Aorta (tissue), 5 donors: ENCODE results near the gene PRODH. TPM values are rescaled to one million over a fixed set of nuclear protein-coding genes. Genes with fewer than 3 reads are reported as not detected.
"Not testable (repeated sequence)": the region's sequence is repeated elsewhere in the genome, so short reads cannot be mapped to it uniquely, and the experiment has no call there.

Experiments
- ATAC-seq: fragments of 200-7000 bp; cut with Tn5 transposase; one replicate; pipeline ENCODE4 v1.9.1; 2022; ENCODE audit warnings: moderate library complexity; ENCODE audit not compliant: low FRiP score
- DNase-seq, 2 donors: peaks; one replicate each; pipeline ENCODE4 v3.0.0-alpha.2; 2020
- H3K27ac ChIP-seq, 2 donors: one replicate each; pipeline ENCODE4 v1.5.1; 2013; ENCODE audit warnings: low read length in 2 of 2, mild to moderate bottlenecking in 2 of 2, moderate library complexity in 2 of 2, control low read depth in 1 of 2, inconsistent platforms in 1 of 2, low read depth in 1 of 2
- H3K27me3 ChIP-seq, 2 donors: one replicate each; pipeline ENCODE4 v1.6.1; 2013; ENCODE audit warnings: control low read depth in 1 of 2, low read length in 1 of 2, mild to moderate bottlenecking in 1 of 2, moderate library complexity in 1 of 2; ENCODE audit not compliant: insufficient read depth in 2 of 2, control insufficient read depth in 1 of 2
- H3K36me3 ChIP-seq, 2 donors: one replicate each; pipeline ENCODE4 v1.6.1; 2013; ENCODE audit warnings: control low read depth in 1 of 2, low read length in 1 of 2, mild to moderate bottlenecking in 1 of 2; ENCODE audit not compliant: insufficient read depth in 2 of 2, control insufficient read depth in 1 of 2
- H3K4me1 ChIP-seq, 2 donors: one replicate each; pipeline ENCODE4 v1.6.1; 2013; ENCODE audit warnings: low read length in 2 of 2, control low read depth in 1 of 2, mild to moderate bottlenecking in 1 of 2, moderate library complexity in 1 of 2; ENCODE audit not compliant: insufficient read depth in 2 of 2, control insufficient read depth in 1 of 2
- H3K4me3 ChIP-seq, 2 donors: one replicate each; pipeline ENCODE4 v1.5.1; 2013; ENCODE audit warnings: low read length in 2 of 2, control low read depth in 1 of 2, mild to moderate bottlenecking in 1 of 2
- H3K9me3 ChIP-seq: one replicate; pipeline ENCODE4 v1.6.1; 2013; ENCODE audit warnings: mild to moderate bottlenecking, low read length; ENCODE audit not compliant: control insufficient read depth
- WGBS, 2 donors: extraction: QIAGEN DNeasy Blood & Tissue Kit; methylation state at CpG; one replicate each; pipeline ENCODE4 v1.1.7; 2013; 5-methylcytosine and 5-hydroxymethylcytosine counted together
- intact Hi-C, 2 donors: fragments of 100-400 bp; cut with DNase I; formaldehyde crosslinking; loops; one replicate each; pipeline versions ENCODE4 v1.14.2 to v1.15.0; 2022
- polyA plus RNA-seq, 2 donors: library from polyadenylated mRNA; stranded (reverse); fragments of 200-250 nt; gene quantifications; one replicate each; pipeline ENCODE4 v1.2.3, GENCODE V29; 2013
- total RNA-seq, 2 donors: library from RNA; stranded (reverse); fragmentation: NEBNext Ultra II Directional; extraction: Animal tissue kit (Norgen Biotek cat#: 25700); gene quantifications; one replicate each; pipeline ENCODE4 v1.2.1, GENCODE V29; 2021
- donor health status: healthy with polysubstance abuse.
- donor health status: Bipolar disorder and iron deficiency.
- donor health status: DM: no; HTN: no; CAD: no.
- donor health status: DM: no; HTN: no; CAD: no.
- donor health status: DM: yes; HTN: yes; CAD: no.

Gene PRODH
- total and polyA plus RNA-seq, 4 donors: 1.0 to 2.3 (median 1.7) TPM

GRCh38 chr22:18970176-18970947 is 34.3 kb upstream of the PRODH start:
- DNase-seq (no peak), ATAC-seq (no peak)
- Histone ChIP-seq H3K36me3 (no peaks in the 10 kb centered on the region), H3K27ac (no peak overlapping the region), H3K9me3 (no peaks in the 10 kb centered on the region), H3K4me1 (no peaks in the 10 kb centered on the region), H3K27me3 (no peaks in the 10 kb centered on the region), H3K4me3 (peak overlapping the region; percentile 1 to 30)
- intact Hi-C loops: no loop called here
- 0 to 1% methylated on average over 54 to 94 of the region's 94 CpGs for WGBS, 2 donors

- H3K9me3 ChIP-seq, intact Hi-C loops, H3K4me1 ChIP-seq, H3K27ac ChIP-seq, H3K36me3 ChIP-seq, H3K27me3 ChIP-seq, H3K4me3 ChIP-seq, DNase-seq, ATAC-seq: not testable (repeated sequence)
- 75 to 77% methylated on average over 12 to 14 of the region's 14 CpGs for WGBS, 2 donors
Measured at GRCh38 chr22:18969158-18969942, 33.3 kb upstream of the PRODH start.

- intact Hi-C loops: no loop called here
- DNase-seq (peak; percentile 44 to 77), ATAC-seq (no peak)
- no peak overlapping the region for H3K27ac ChIP-seq
- no peaks in the 10 kb centered on the region for H3K27me3 ChIP-seq
- H3K36me3 ChIP-seq: no peaks in the 10 kb centered on the region
- no peaks in the 10 kb centered on the region for H3K9me3 ChIP-seq
- 38% methylated on average over 20 of the region's 20 CpGs for WGBS, 2 donors
- H3K4me1 ChIP-seq: no peaks in the 10 kb centered on the region
- no peak overlapping the region for H3K4me3 ChIP-seq
Measured at GRCh38 chr22:18968011-18968749, 32.1 kb upstream of the PRODH start.

GRCh38 chr22:18967391-18968010 is 31.4 kb upstream of the PRODH start:
- H3K4me3 ChIP-seq, H3K27ac ChIP-seq, H3K4me1 ChIP-seq, intact Hi-C loops, H3K27me3 ChIP-seq, H3K36me3 ChIP-seq, H3K9me3 ChIP-seq: not testable (repeated sequence)
- ATAC-seq (peak; percentile 13), DNase-seq (peak; percentile 44 to 70)
- 49 to 61% methylated on average over 11 to 14 of the region's 14 CpGs for WGBS, 2 donors

GRCh38 chr22:18966748-18967147 is 30.7 kb upstream of the PRODH start:
- no peak for ATAC-seq
- Histone ChIP-seq H3K27ac (no peak overlapping the region), H3K4me1 (no peaks in the 10 kb centered on the region), H3K4me3 (no peak overlapping the region), H3K9me3 (no peaks in the 10 kb centered on the region), H3K36me3 (no peaks in the 10 kb centered on the region), H3K27me3 (no peaks in the 10 kb centered on the region)
- WGBS, 2 donors: 55 to 58% methylated on average over 7 of the region's 7 CpGs
- peak; percentile 32 to 33 for DNase-seq
- intact Hi-C loops: no loop called here

- Histone ChIP-seq H3K36me3 (no peaks in the 10 kb centered on the region), H3K9me3 (no peaks in the 10 kb centered on the region), H3K27me3 (no peaks in the 10 kb centered on the region), H3K4me3 (no peak overlapping the region), H3K27ac (no peak overlapping the region), H3K4me1 (no peaks in the 10 kb centered on the region)
- DNase-seq: peak; percentile 26 to 72
- 77% methylated on average over 13 to 14 of the region's 14 CpGs for WGBS, 2 donors
- ATAC-seq: no peak
- intact Hi-C loops: no loop called here
Measured at GRCh38 chr22:18965526-18966421, 29.7 kb upstream of the PRODH start.

GRCh38 chr22:18964501-18965265 is 28.6 kb upstream of the PRODH start:
- WGBS, 2 donors: 73 to 80% methylated on average over 17 to 19 of the region's 19 CpGs
- DNase-seq: peak; percentile 29 to 48
- ATAC-seq, H3K4me3 ChIP-seq, H3K4me1 ChIP-seq, H3K27me3 ChIP-seq, H3K27ac ChIP-seq, H3K9me3 ChIP-seq, H3K36me3 ChIP-seq, intact Hi-C loops: not testable (repeated sequence)
